Muscle layer of colon (tissue), 2 donors: ENCODE data around the gene GBX1.
A peak's percentile ranks its signal among the peaks of the same experiment; 100 is the strongest.

ENCODE experiments used
- H3K27ac ChIP-seq: one replicate; pipeline ENCODE4 v1.7.0; 2013; ENCODE audit warnings: low read depth, mild to moderate bottlenecking, low read length, moderate library complexity
- H3K27me3 ChIP-seq, 2 donors: one replicate each; pipeline ENCODE4 v1.7.0; 2013; ENCODE audit warnings: low read length in 2 of 2, mild to moderate bottlenecking in 2 of 2; ENCODE audit not compliant: insufficient read depth in 2 of 2, control insufficient read depth in 1 of 2
- H3K36me3 ChIP-seq: one replicate; pipeline ENCODE4 v1.7.0; 2013; ENCODE audit warnings: mild to moderate bottlenecking, low read length; ENCODE audit not compliant: insufficient read depth
- H3K4me1 ChIP-seq: one replicate; pipeline ENCODE4 v1.7.0; 2013; ENCODE audit warnings: mild to moderate bottlenecking, low read length; ENCODE audit not compliant: insufficient read depth
- H3K4me3 ChIP-seq, 2 donors: one replicate each; pipeline ENCODE4 v1.7.0; 2013; ENCODE audit warnings: low read length in 2 of 2, low read depth in 1 of 2, mild to moderate bottlenecking in 1 of 2, moderate library complexity in 1 of 2
- H3K9ac ChIP-seq: one replicate; pipeline ENCODE4 v1.7.0; 2013; ENCODE audit warnings: low read length
- H3K9me3 ChIP-seq: one replicate; pipeline ENCODE4 v1.7.0; 2013; ENCODE audit warnings: mild to moderate bottlenecking, low read length
- donor health status: abdominal sarcoma.
- donor health status: Adenocarcinoma of cecum.

GBX1 gene

DNA sequence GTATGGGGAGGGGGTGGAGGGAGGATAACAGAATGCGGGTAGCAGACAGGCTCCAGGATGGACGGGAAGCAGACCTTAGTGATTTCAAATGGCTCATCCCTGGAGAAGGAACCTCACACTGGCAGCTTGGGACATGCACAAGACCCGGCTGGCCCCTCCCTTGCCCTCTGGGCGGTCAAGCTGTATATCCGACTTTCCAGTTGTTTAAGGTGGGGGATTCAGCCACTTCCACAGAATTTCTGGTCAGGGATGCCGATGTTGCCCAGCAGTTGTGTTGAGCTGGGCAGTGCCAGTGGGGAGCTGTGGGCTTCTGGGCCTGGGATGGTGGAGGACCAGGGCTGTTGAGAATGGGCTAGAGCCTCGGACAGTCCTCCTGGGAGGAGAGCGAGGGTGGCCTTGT, 38.8 kb downstream of the GBX1 start:
- Histone ChIP-seq H3K36me3 (peaks cover 49% of the 10 kb centered on the region), H3K9me3 (no peaks in the 10 kb centered on the region), H3K4me3 (no peak overlapping the region), H3K27me3 (no peaks in the 10 kb centered on the region), H3K4me1 (peaks cover 17% of the 10 kb centered on the region), H3K27ac (no peak overlapping the region), H3K9ac (no peak overlapping the region)

DNA sequence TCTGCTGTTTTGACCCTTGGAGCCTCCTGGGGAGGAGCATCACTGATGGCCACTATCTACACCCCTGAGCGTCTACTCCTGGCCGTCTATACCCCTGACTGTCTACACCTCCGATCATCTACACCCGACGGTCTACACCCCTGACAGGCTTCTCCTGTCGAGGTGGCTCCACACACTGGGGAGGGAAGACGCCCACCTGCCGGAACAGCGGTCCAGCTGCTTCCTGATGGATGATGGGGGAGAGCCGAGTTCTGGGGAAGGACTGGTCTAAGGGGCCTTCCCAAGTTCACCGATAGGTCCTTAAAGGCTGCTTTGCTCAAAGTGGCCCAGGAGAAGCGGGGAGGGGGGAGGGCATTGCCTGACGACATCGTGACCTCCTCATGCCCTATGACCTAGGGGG, 39.4 kb downstream of the GBX1 start:
- Histone ChIP-seq H3K27ac (no peak overlapping the region), H3K27me3 (no peaks in the 10 kb centered on the region), H3K9me3 (no peaks in the 10 kb centered on the region), H3K4me1 (peaks cover 17% of the 10 kb centered on the region), H3K4me3 (no peak overlapping the region), H3K36me3 (peaks cover 46% of the 10 kb centered on the region), H3K9ac (no peak overlapping the region)

DNA sequence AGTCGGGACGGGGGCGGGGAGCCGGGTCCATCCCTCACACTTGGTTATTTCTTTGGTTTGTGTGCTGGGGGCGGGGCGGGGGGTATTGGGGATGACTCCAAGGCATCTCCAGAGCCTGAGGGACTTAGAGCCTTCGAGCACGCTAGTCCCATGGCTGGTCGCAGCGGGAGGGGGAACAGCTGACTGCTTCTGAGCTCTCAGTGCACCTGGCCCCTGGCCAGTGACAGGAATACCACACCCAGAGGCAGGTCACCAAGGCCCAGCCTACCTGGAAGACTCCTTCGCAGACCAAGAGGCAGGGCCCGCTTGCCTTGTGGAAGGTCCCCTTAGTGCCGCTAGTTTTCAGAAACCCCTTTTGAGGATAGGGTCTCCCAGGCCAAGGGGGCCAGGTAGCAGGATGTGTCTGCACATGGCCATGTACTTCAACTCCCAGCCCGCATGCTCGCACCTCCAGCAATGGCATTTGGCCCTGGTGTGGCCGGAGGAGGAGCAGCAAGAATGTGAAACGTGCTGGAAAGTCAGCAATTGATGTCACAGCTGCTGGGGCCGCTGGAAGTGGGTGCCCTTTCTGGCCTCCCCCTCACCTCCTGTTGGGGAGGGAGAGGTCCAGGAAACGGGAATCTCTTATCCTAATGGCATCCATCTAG, 40.9 kb downstream of the GBX1 start:
- peaks cover 17% of the 10 kb centered on the region for H3K4me1 ChIP-seq
- no peak overlapping the region for H3K4me3 ChIP-seq
- H3K27ac ChIP-seq = no peak overlapping the region
- H3K9ac ChIP-seq = no peak overlapping the region
- H3K27me3 ChIP-seq = no peaks in the 10 kb centered on the region
- no peaks in the 10 kb centered on the region for H3K9me3 ChIP-seq
- peaks cover 41% of the 10 kb centered on the region for H3K36me3 ChIP-seq

DNA sequence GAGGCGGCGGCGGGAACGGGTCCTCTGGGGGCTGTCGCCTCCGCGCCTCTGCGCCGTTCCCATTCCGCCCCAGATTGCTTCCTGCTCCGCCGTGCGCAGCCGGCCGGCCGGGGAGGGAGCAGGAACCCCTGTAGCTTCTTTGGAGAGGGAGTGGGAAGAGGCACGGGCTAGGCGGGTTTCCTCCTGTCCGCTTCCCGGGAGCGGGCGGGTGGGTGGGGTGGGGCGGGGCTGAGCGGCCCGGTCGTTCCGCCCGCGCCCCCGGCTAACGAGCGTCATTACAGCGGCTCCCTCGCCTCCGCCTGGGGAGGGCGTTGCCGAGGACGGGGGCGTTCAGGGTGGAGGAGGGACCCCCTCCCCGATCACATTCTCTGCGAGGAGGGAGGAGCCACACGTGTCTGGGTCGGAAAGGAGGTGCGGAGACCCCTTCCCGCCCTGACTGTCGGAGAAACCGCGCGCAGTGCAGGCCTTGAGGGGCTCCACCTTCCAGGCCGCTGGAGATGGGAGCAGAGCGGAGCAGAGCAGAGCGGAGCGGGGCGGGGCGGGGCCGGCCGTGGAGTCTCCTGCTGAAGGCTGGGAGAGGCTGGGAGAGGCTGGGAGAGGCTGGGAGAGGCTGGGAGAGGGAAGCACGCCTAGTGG, 41.5 kb downstream of the GBX1 start:
- Histone ChIP-seq H3K9me3 (no peaks in the 10 kb centered on the region), H3K36me3 (peaks cover 39% of the 10 kb centered on the region), H3K27me3 (no peaks in the 10 kb centered on the region), H3K4me1 (peaks cover 17% of the 10 kb centered on the region), H3K27ac (no peak overlapping the region), H3K9ac (no peak overlapping the region), H3K4me3 (peak overlapping the region in 1 of 2 donors; percentile 49)

DNA sequence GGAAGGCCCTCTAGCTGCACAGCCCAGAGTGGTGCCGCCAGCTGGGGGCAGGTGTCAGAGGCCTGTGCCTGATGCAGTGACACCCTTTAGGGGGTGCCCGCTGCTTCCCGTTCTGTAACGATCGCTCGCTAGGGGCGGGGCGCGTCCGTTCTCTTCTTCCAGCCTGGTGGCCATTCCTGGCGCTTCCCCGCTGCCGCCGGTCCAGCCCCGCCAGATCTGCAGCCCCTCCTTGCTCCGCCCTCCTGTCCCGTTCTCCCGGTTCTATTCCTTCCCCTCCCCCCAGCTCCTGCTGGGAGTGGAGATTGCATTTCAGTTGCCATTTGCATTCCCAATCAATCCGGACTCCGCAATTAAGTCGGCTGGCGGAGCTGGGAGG, 42.0 kb downstream of the GBX1 start:
- H3K9ac ChIP-seq = no peak overlapping the region
- peaks cover 17% of the 10 kb centered on the region for H3K4me1 ChIP-seq
- no peaks in the 10 kb centered on the region for H3K9me3 ChIP-seq
- H3K27me3 ChIP-seq = no peaks in the 10 kb centered on the region
- H3K36me3 ChIP-seq = peaks cover 39% of the 10 kb centered on the region
- no peak overlapping the region for H3K27ac ChIP-seq
- peak overlapping the region in 1 of 2 donors; percentile 49 for H3K4me3 ChIP-seq

DNA sequence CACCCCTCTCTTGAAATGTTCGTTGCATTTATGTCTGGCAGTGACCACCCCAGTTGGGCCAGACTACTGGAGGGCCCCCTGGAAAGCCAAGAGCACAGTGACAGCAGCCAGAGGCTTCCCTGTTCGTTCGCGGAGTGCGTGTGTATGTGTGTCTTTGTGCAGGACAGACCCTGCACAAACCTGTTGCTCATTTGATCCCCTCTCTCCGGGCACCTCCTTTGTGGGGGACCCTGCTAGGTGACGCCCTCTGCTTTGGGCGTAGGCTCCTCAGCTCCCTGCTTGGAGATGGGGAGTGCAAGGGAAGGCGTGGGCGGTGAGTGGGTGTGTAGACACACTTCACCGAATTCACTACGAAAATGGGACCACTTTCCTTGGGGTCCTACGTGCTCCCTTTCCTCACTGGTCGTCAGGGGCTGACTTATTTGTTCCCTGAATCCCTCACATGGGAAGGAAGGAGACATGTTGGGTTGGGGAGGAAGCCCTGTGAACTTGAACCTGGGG, 42.5 kb downstream of the GBX1 start:
- peaks cover 39% of the 10 kb centered on the region for H3K36me3 ChIP-seq
- H3K9me3 ChIP-seq = no peaks in the 10 kb centered on the region
- H3K27ac ChIP-seq = no peak overlapping the region
- H3K4me3 ChIP-seq = peak overlapping the region in 1 of 2 donors; percentile 49
- no peaks in the 10 kb centered on the region for H3K27me3 ChIP-seq
- no peak overlapping the region for H3K9ac ChIP-seq
- peaks cover 17% of the 10 kb centered on the region for H3K4me1 ChIP-seq

DNA sequence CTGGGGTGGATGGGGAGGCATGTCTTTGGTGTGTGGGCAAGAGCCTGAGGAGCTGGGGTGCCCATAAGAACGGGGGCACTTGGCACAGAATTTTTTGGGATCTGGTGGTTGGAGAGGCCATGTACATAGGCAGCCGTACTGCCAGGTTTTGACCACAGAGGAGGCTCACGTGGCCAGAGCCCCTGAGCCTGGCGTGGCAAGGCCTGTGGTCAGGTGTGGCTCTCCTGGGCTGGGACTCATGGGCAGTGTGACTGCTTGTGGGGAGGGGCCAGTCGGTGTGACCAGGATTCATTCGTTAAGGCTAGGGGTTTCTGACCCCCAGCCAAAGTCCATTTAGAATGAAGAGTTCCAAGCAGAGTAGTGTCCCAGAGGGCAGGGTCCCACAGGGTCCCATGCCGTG, 43.0 kb downstream of the GBX1 start:
- Histone ChIP-seq H3K27me3 (no peaks in the 10 kb centered on the region), H3K36me3 (peaks cover 40% of the 10 kb centered on the region)

DNA sequence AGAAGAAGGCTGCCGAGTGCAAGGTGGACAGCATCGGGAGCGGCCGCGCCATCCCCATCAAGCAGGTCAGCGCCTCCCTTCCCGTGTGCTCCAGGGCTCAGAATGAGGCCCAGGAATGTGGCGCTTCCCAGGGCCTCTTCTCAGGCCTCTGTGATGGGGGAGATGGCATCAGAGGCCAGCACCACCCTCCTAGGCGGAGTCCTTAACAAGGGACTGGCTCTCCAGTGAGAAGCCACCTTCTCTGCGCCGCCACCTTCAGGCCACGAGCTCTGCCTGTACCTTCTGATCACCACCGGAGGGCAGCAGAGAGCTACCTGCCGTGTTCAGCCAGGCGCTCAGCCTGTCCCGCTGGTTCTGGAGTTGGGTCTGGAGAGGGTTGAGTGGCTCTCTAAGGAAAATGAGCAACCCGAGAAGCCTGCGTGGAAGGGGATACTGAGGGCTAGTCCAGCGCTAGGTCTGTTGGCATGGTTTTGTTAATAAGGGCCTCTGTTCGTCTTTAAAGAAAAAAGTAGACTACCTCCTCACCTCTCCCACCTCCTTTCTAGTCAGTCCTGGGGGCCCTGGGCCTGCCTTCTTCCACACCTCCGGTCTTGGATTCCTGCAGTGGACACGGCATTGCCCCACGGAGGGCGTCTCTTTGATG, 43.6 kb downstream of the GBX1 start:
- Histone ChIP-seq H3K4me3 (no peak overlapping the region), H3K36me3 (peaks cover 42% of the 10 kb centered on the region), H3K27me3 (no peaks in the 10 kb centered on the region), H3K9ac (no peak overlapping the region), H3K4me1 (peaks cover 17% of the 10 kb centered on the region), H3K27ac (no peak overlapping the region), H3K9me3 (no peaks in the 10 kb centered on the region)

More for the DNA sequence above, 43.0 kb downstream of the GBX1 start:
- H3K9me3 ChIP-seq = no peaks in the 10 kb centered on the region
- H3K27ac ChIP-seq = no peak overlapping the region
- peaks cover 17% of the 10 kb centered on the region for H3K4me1 ChIP-seq
- no peak overlapping the region for H3K9ac ChIP-seq
- no peak overlapping the region for H3K4me3 ChIP-seq

DNA sequence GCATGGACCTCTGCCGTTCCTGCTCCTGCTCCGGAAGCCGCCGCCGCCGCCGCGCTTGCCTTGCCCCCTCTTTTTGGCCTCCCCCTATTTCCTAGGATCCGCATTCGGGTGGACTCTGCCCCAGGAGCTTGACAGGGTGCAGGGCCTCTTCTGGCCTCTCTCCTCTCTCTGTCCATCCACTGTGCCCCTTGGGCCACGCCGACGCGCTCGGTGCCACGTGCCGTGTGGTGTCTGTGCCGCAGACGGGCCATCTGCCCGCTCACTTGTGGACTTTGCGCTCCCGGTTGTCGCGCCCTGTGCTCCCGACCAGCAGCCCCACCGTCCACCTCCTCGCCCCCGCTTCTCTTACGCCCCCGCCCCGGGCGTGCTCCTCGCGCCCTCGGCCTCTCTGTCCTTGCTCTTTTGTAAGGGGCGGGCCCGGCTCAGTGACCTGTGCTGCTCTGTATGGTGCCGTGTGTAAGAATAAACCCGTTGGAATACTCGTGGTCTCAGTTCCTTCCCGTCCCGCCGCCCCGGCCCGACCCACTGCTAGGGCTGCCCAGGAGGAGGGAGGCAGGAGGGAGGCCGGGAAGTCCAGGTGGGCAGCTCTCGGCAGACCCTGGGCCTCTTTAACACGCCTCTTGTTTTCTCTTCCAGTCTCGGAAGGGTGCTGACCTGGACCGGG, 44.2 kb downstream of the GBX1 start:
- peaks cover 17% of the 10 kb centered on the region for H3K4me1 ChIP-seq
- no peak overlapping the region for H3K27ac ChIP-seq
- peaks cover 40% of the 10 kb centered on the region for H3K36me3 ChIP-seq
- no peak overlapping the region for H3K9ac ChIP-seq
- H3K27me3 ChIP-seq = no peaks in the 10 kb centered on the region
- H3K4me3 ChIP-seq = no peak overlapping the region
- H3K9me3 ChIP-seq = no peaks in the 10 kb centered on the region

DNA sequence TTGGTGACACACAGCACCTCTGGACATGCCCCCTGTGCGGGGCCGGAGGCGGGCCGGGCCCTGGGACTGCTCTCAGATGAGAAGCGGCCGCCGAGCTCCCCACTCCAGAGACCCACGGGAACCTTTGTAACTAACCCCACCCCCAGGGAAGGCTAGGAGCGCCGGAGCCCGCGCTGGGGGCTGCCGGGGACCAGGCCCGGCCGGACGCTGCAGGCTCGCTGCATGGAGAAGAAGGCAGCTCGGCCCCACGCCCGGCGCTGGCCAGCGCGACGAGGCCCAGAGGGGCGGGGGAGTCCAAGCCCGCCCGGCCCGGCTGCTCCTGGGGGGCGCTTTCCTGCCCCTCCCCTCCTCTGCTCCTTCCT, 44.7 kb downstream of the GBX1 start:
- Histone ChIP-seq H3K27ac (no peak overlapping the region), H3K4me1 (peaks cover 17% of the 10 kb centered on the region), H3K36me3 (peaks cover 37% of the 10 kb centered on the region), H3K27me3 (no peaks in the 10 kb centered on the region), H3K4me3 (no peak overlapping the region), H3K9ac (no peak overlapping the region), H3K9me3 (no peaks in the 10 kb centered on the region)

DNA sequence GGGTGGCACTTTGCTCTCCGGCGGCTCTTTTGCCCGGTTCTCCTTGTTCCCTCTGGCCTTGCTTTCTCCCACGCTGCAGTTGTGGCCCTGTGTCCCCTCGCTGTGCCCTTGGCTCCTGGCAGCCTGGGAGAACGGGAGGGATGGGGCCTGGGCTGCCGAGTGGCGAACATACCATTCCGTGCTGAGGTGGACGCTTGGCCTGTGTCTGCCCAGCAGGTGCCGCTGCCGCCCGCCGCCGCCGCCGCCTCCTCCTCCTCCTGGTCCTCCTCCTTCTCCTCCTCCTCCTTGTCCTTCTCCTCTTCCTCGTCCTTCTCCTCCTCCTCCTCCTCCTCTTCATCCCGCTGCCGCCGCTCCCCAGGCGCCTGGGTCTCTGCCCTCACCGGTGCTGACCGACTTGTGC, 45.2 kb downstream of the GBX1 start:
- H3K4me3 ChIP-seq = no peak overlapping the region
- no peaks in the 10 kb centered on the region for H3K27me3 ChIP-seq
- no peak overlapping the region for H3K27ac ChIP-seq
- no peak overlapping the region for H3K9ac ChIP-seq
- peaks cover 17% of the 10 kb centered on the region for H3K4me1 ChIP-seq
- H3K9me3 ChIP-seq = no peaks in the 10 kb centered on the region
- peaks cover 37% of the 10 kb centered on the region for H3K36me3 ChIP-seq
